Activated CD4-positive, alpha-beta T cell treated with anti-CD3 and anti-CD28 coated beads, Interleukin-2, amount 10 ng/mL, durations not matched to agents 24 days and 14 days (primary cell): Measurements from ENCODE around the gene LST1. TPM values are rescaled to one million over a fixed set of nuclear protein-coding genes. Genes with fewer than 3 reads are reported as not detected.

Experiments used
- DNase-seq: peaks from one replicate; pipeline ENCODE4 v3.0.0; 2022
- H3K27ac Mint-ChIP-seq: one replicate; pipeline ENCODE4 v1.8.0; 2022; ENCODE audit warnings: mild to moderate bottlenecking, mixed read lengths
- H3K27me3 Mint-ChIP-seq: one replicate; pipeline ENCODE4 v1.8.0; 2022; ENCODE audit warnings: mixed read lengths
- H3K36me3 Mint-ChIP-seq: one replicate; pipeline ENCODE4 v1.8.0; 2022; ENCODE audit warnings: low read depth, mild to moderate bottlenecking, mixed read lengths
- H3K4me1 Mint-ChIP-seq: one replicate; pipeline ENCODE4 v1.8.0; 2021; ENCODE audit warnings: mixed read lengths
- H3K4me3 Mint-ChIP-seq: one replicate; pipeline ENCODE4 v1.8.0; 2022; ENCODE audit warnings: mild to moderate bottlenecking, moderate library complexity, mixed read lengths
- H3K9me3 Mint-ChIP-seq: one replicate; pipeline ENCODE4 v1.8.0; 2021; ENCODE audit warnings: mixed read lengths
- intact Hi-C: fragments of 100-400 bp; cut with micrococcal nuclease; formaldehyde crosslinking; loops from one replicate; pipeline ENCODE4 v1.15.1; 2023
- total RNA-seq: library from RNA; stranded (reverse); gene quantifications from 2 replicates; pipeline ENCODE4 v1.2.3, GENCODE V29; 2022

The LST1 gene
- total RNA-seq, result 42.6 and 46.4 TPM in 2 replicates

DNA sequence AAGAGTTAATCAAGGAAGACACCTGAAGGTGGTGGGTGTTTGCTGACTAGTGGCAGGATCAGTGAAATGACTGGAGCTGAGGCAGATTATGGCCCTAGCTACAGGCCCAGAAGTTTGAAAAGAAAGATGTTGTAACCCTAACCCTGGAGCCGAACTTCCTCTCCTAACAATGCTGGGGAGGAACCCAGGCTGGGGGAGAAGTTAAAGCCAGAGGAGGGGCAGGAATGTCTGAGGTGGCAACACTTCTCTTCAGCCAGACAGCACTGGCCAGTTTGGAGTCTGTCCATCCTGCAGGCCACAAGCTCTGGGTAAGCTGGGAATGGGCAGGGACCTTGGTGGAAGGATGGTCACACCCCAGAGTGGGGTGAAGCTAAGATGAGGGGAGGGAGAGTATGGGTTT lies at the start of gene LST1:
LST1 (plus strand) TSS at position 270 of the 400 bp plus-strand sequence. CDS start 1,023 bp downstream, outside the sequence.
- Mint-ChIP-seq H3K4me3 (peak within 1 kb of the TSS; percentile 89), H3K27me3 (no peaks in the 10 kb centered on the region), H3K27ac (peak within 1 kb of the TSS; percentile 96), H3K9me3 (no peaks in the 10 kb centered on the region), H3K36me3 (peaks cover 26% of the 10 kb centered on the region), H3K4me1 (peaks cover 58% of the 10 kb centered on the region)
- intact Hi-C loops, result no loop called here
- DNase-seq, result no peak

DNA sequence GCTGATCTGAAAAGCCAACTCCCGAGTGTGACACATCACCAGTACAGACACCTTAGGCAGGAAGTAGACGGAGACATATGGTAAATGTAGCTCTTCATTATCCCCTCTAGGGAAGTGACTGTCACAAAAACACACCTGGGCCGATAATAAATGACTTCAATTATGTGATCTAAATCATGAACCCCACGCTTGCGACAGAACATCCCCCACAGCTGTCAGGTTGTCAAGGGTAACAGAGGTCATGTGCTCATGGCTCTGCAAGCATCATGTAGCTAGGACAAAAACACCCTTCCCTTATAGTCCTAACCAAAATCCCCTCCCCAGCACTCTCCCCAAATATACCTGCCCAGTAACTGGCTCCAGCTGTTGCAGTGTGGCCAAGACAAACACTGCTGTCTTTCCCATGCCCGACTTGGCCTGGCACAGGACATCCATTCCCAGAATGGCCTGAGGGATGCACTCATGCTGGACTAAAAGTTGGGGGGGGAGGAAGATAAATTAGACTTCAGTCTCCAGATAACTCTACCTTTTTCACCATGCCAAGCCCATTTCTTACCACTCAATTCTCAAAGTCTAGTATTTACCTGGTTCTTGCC lies 47.2 kb upstream of the LST1 start:
- Mint-ChIP-seq H3K9me3 (no peaks in the 10 kb centered on the region), H3K36me3 (peaks cover 66% of the 10 kb centered on the region), H3K27me3 (no peaks in the 10 kb centered on the region), H3K4me3 (peak overlapping the region; percentile 81), H3K4me1 (peaks cover 51% of the 10 kb centered on the region), H3K27ac (peak overlapping the region; percentile 23)
- no peak for DNase-seq
- intact Hi-C loops, result no loop called here

- Mint-ChIP-seq H3K36me3 (peaks cover 50% of the 10 kb centered on the region), H3K4me3 (peak overlapping the region; percentile 81), H3K27me3 (no peaks in the 10 kb centered on the region), H3K4me1 (peaks cover 48% of the 10 kb centered on the region), H3K27ac (peak overlapping the region; percentile 84), H3K9me3 (no peaks in the 10 kb centered on the region)
- intact Hi-C loops, result loop anchor here (1.0 to 10.0 kb wide), 3 partner anchors 46 to 417 kb away; partner anchors contain the start of genes NELFE, NEU1 and SKIC2
- DNase-seq, result no peak
Measured at GRCh38 chr6:31540640-31541039, 45.4 kb upstream of the LST1 start.

GRCh38 chr6:31541059-31541657 lies 44.9 kb upstream of the LST1 start:
- Mint-ChIP-seq H3K9me3 (no peaks in the 10 kb centered on the region), H3K27ac (peak overlapping the region; percentile 90), H3K27me3 (no peaks in the 10 kb centered on the region), H3K36me3 (peaks cover 45% of the 10 kb centered on the region), H3K4me3 (peak overlapping the region; percentile 81), H3K4me1 (peaks cover 48% of the 10 kb centered on the region)
- DNase-seq, result peak; percentile 90
- intact Hi-C loops, result loop anchor here (1.0 to 10.0 kb wide), 3 partner anchors 47 to 416 kb away; partner anchors contain the start of genes NELFE, NEU1 and SKIC2

DNA sequence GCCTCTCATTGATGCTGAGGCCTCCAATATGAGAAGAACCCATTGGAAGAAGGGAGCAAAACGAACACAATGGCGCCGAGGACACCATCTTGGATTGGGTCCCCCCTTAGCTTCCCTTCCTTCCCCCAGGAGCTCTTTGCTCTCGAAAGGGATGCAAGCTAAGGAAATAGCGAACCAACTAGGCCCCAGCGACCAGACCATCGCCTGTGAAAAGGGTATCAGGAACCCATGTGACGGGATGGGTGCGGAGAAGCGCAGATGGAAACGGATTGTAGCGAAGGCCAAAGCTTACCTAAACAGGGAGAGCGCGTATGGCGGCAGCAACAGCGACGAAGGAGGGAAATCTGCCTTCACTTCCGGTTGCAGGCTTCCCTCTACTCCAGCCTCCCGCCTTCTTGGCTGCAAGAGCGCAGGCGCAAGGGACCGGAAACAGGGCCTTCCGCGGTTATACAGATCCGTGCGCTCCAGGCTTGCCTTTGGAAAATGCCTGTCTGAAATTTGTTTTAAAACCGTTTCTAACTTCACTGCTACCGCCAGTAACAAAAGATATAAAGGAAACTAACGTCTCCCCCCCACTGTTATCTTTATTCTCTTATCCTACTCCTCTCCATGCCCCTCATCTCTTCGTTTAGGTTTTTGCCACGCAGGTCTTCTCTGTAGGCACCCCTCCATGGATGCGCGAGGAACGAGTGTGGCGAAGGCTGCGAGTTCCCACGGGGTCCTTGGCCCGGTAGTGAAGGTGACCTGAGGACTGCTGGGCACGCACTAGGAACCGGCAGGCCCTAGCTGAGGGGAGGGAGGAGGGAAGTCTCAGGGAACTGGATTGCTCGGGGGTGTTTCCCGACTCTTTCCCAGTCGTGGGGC lies 44.2 kb upstream of the LST1 start, which contains the start of gene DDX39B:
DDX39B (minus strand) TSS at position 346 of the 864 bp plus-strand sequence. CDS start 1,471 bp downstream, outside the sequence.
- intact Hi-C loops, result loop anchor here (1.0 to 10.0 kb wide), 5 partner anchors 48 to 415 kb away; partner anchors contain the start of genes BAG6, NELFE, NEU1 and PRRC2A
- peak within 1 kb of the TSS; percentile 90 for H3K27ac Mint-ChIP-seq
- peaks cover 38% of the 10 kb centered on the region for H3K36me3 Mint-ChIP-seq
- peaks cover 50% of the 10 kb centered on the region for H3K4me1 Mint-ChIP-seq
- H3K4me3 Mint-ChIP-seq, result peak within 1 kb of the TSS; percentile 81
- DNase-seq, result peak; percentile 98
- H3K27me3 Mint-ChIP-seq, result no peaks in the 10 kb centered on the region
- no peaks in the 10 kb centered on the region for H3K9me3 Mint-ChIP-seq

GRCh38 chr6:31543639-31544038 lies 42.4 kb upstream of the LST1 start:
- intact Hi-C loops, result loop anchor here (5.0 to 10.0 kb wide), 2 partner anchors 321 to 414 kb away; partner anchors contain the start of genes NELFE, NEU1 and SKIC2
- no peak for DNase-seq
- Mint-ChIP-seq H3K27ac (no peak overlapping the region), H3K36me3 (peaks cover 28% of the 10 kb centered on the region), H3K4me1 (peaks cover 57% of the 10 kb centered on the region), H3K4me3 (no peak overlapping the region), H3K9me3 (no peaks in the 10 kb centered on the region), H3K27me3 (no peaks in the 10 kb centered on the region)

DNA sequence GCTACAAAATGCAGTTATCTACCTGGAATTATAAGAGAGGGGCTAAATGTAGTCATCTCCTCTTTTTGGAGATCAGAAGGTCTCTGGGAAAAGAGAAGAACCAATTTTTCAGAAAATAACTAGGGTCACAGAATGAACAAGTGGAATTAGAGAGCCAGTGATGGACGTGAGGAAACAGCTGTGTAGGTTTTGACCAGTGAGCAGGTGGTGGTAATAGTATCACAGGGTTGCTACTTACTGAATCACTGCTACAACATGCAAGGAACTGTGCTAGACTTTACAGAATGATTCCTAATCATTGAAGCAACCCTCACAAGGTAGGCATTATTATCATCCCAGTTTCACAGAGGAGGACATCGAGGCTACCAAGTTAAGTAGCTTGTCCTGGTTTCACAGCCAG lies 41.4 kb upstream of the LST1 start:
- no peak overlapping the region for H3K4me3 Mint-ChIP-seq
- H3K27ac Mint-ChIP-seq, result no peak overlapping the region
- DNase-seq, result no peak
- peaks cover 53% of the 10 kb centered on the region for H3K4me1 Mint-ChIP-seq
- H3K36me3 Mint-ChIP-seq, result peaks cover 24% of the 10 kb centered on the region
- intact Hi-C loops, result loop anchor here (5.0 to 10.0 kb wide), 3 partner anchors 193 to 413 kb away; partner anchors contain the start of genes CLIC1, NELFE, NEU1 and SKIC2
- no peaks in the 10 kb centered on the region for H3K9me3 Mint-ChIP-seq
- no peaks in the 10 kb centered on the region for H3K27me3 Mint-ChIP-seq

DNA sequence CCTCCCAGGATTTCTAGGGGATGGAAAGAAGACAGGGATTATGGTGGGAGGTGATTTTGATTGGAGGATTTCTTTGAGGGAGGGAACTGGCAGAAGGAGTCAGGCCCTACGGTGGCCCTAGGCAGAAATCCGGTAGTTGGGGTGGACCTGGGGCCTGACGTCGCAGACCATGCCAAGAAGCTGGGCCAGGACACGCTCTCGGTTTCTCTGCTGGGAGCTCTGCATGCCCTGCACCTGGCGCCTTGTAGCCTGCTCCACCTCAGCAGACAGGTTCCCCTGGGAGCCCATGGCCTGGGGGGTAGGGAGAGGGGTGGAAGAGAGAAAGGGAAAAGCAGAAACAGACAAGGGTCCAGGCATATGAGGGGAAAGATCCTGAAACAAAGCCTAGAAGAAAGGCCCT lies 40.8 kb upstream of the LST1 start:
- Mint-ChIP-seq H3K27ac (no peak overlapping the region), H3K4me1 (peaks cover 48% of the 10 kb centered on the region), H3K36me3 (peaks cover 20% of the 10 kb centered on the region), H3K9me3 (no peaks in the 10 kb centered on the region), H3K4me3 (no peak overlapping the region), H3K27me3 (no peaks in the 10 kb centered on the region)
- DNase-seq, result no peak
- intact Hi-C loops, result loop anchor here (5.0 to 10.0 kb wide), 2 partner anchors 192 to 320 kb away; partner anchors contain the start of genes CLIC1 and NEU1

DNA sequence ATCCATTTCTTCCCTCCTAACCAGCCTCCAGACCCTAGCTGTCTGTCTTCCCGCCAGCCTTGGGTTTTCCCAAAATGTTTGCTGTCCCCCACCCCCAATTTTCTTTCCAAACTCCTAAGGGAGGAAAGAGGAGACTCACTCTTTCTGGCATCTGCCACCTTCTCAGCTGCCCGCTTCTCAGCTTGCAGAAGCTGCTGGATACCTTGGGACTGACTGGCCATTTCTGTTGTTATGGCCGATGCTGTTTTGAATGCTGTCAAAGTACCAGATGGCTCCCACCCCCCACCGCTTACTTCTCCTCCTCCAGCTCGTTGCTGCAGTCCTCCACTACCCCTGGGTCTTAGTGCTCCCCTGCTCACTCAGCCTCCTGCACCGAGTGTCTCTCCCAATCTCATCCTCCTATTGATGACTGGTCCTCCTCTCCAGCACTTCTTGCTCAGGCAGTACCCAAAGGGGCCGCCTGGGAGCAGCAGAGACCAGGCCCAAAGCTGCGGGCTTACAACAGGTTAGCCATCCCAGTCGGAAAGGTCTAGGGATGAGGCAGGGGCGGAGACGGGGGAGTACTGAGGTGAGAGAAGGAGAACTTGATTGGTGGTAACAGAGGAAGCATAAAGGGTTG lies 39.6 kb upstream of the LST1 start, which contains the start of gene ATP6V1G2:
ATP6V1G2 (minus strand) TSS at position 270 of the 619 bp plus-strand sequence; CDS start at position 221, 49 bp downstream.
- Mint-ChIP-seq H3K27ac (peak within 1 kb of the TSS; percentile 91), H3K4me3 (peak within 1 kb of the TSS; percentile 91), H3K27me3 (no peaks in the 10 kb centered on the region), H3K4me1 (peaks cover 48% of the 10 kb centered on the region), H3K9me3 (no peaks in the 10 kb centered on the region), H3K36me3 (peaks cover 17% of the 10 kb centered on the region)
- intact Hi-C loops, result loop anchor here (1.0 to 10.0 kb wide), 5 partner anchors 52 to 318 kb away; partner anchors contain the start of genes CLIC1 and NEU1
- peak; percentile 97 for DNase-seq

- peaks cover 18% of the 10 kb centered on the region for H3K36me3 Mint-ChIP-seq
- H3K4me3 Mint-ChIP-seq, result peak within 1 kb of the TSS; percentile 91
- no peaks in the 10 kb centered on the region for H3K9me3 Mint-ChIP-seq
- peak within 1 kb of the TSS; percentile 91 for H3K27ac Mint-ChIP-seq
- intact Hi-C loops, result loop anchor here (1.0 to 10.0 kb wide), 10 partner anchors 12 to 318 kb away; partner anchors contain the start of genes BAG6, CLIC1, NEU1 and PRRC2A
- peak; percentile 97 for DNase-seq
- no peaks in the 10 kb centered on the region for H3K27me3 Mint-ChIP-seq
- peaks cover 51% of the 10 kb centered on the region for H3K4me1 Mint-ChIP-seq
Measured at GRCh38 chr6:31546958-31547726, 38.9 kb upstream of the LST1 start, which contains the start of gene NFKBIL1. NFKBIL1 (plus strand) TSS chr6:31547608; CDS start chr6:31547695, 87 bp downstream.

GRCh38 chr6:31547727-31548543 lies 38.1 kb upstream of the LST1 start:
- no peak for DNase-seq
- H3K36me3 Mint-ChIP-seq, result peaks cover 19% of the 10 kb centered on the region
- peak overlapping the region; percentile 91 for H3K4me3 Mint-ChIP-seq
- H3K9me3 Mint-ChIP-seq, result no peaks in the 10 kb centered on the region
- H3K4me1 Mint-ChIP-seq, result peaks cover 51% of the 10 kb centered on the region
- H3K27me3 Mint-ChIP-seq, result no peaks in the 10 kb centered on the region
- intact Hi-C loops, result loop anchor here (1.0 to 10.0 kb wide), 8 partner anchors 11 to 317 kb away; partner anchors contain the start of genes BAG6, CLIC1, NEU1 and PRRC2A
- peak overlapping the region; percentile 91 for H3K27ac Mint-ChIP-seq
